IPS DF 6.9 (cell line): ENCODE measurements around the gene SRSF10.

Source experiments
- DNase-seq: peaks from one replicate; pipeline ENCODE4 v3.0.0-alpha.2; 2013; ENCODE audit warnings: low read depth, low spot score
- H3K27ac ChIP-seq: one replicate; pipeline ENCODE4 v1.5.1; 2013; ENCODE audit warnings: low read length, control low read depth
- H3K27me3 ChIP-seq: 2 replicates; pipeline ENCODE4 v1.6.1; 2013; ENCODE audit warnings: mild to moderate bottlenecking, low read length; ENCODE audit not compliant: control insufficient read depth, insufficient read depth
- H3K36me3 ChIP-seq: 2 replicates; pipeline ENCODE4 v1.6.1; 2013; ENCODE audit warnings: low read length; ENCODE audit not compliant: control insufficient read depth, insufficient read depth
- H3K4me1 ChIP-seq: 2 replicates; pipeline ENCODE4 v1.6.1; 2013; ENCODE audit warnings: low read length; ENCODE audit not compliant: control insufficient read depth, insufficient read depth
- H3K4me3 ChIP-seq: 2 replicates; pipeline ENCODE4 v1.5.1; 2013; ENCODE audit warnings: mild to moderate bottlenecking, low read length
- H3K9me3 ChIP-seq: 2 replicates; pipeline ENCODE4 v1.6.1; 2013; ENCODE audit warnings: low read length, inconsistent platforms; ENCODE audit not compliant: control insufficient read depth, insufficient read depth
- WGBS: extraction: QIAGEN DNeasy Blood & Tissue Kit; methylation state at CpG from one replicate; pipeline ENCODE4 v1.1.7; 2013; ENCODE audit warnings: mixed read lengths, missing lambda C conversion rate; ENCODE audit not compliant: insufficient read length, insufficient coverage; 5-methylcytosine and 5-hydroxymethylcytosine counted together

The SRSF10 gene

DNA sequence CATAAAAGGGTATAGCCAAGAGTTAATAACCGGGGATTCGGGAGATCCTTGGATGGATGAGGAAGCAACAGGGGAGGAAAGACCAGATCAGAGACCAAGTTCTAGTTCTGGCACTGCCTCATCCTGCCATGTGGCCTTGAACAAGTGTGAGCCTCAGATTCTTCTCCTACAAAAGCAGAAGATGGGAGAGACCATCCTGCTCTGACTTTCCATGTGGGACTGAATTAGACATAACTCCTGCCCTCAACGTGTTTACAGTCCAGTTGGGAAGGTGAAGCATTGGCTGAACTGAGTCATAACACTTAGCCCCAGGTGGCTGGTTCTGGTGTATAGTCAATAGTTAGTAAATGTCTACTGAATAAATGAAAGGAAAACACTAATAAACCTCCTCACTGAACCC, 54.8 kb downstream of the SRSF10 start:
- Histone ChIP-seq H3K9me3 (no peaks in the 10 kb centered on the region), H3K27me3 (no peaks in the 10 kb centered on the region), H3K36me3 (no peaks in the 10 kb centered on the region), H3K4me3 (no peak overlapping the region), H3K4me1 (no peaks in the 10 kb centered on the region), H3K27ac (no peak overlapping the region)
- no peak for DNase-seq
- no CpG with 5 or more reads among the region's 3 CpGs for WGBS

DNA sequence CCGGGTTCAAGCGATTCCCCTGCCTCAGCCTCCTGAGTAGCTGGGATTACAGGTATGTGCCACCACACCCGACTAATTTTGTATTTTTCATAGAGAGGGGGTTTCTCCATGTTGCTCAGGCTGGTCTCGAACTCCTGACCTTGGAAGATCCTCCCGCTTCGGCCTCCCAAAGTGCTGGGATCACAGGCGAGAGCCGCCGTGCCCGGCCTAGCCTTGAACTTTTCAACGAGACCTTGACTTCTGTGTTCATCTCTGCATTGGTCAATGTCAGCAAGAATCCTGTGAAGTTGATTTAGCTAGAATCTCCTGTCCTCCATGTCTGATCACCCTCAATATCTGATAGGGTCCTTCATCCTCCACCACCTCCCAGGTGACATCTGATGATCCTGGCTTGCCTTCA, 55.5 kb downstream of the SRSF10 start:
- no peaks in the 10 kb centered on the region for H3K9me3 ChIP-seq
- no peak for DNase-seq
- no peaks in the 10 kb centered on the region for H3K4me1 ChIP-seq
- H3K27me3 ChIP-seq: no peaks in the 10 kb centered on the region
- whole genome bisulfite sequencing: no CpG with 5 or more reads among the region's 11 CpGs
- no peaks in the 10 kb centered on the region for H3K36me3 ChIP-seq
- no peak overlapping the region for H3K27ac ChIP-seq
- no peak overlapping the region; the same call in 1 of the 2 replicates for H3K4me3 ChIP-seq

DNA sequence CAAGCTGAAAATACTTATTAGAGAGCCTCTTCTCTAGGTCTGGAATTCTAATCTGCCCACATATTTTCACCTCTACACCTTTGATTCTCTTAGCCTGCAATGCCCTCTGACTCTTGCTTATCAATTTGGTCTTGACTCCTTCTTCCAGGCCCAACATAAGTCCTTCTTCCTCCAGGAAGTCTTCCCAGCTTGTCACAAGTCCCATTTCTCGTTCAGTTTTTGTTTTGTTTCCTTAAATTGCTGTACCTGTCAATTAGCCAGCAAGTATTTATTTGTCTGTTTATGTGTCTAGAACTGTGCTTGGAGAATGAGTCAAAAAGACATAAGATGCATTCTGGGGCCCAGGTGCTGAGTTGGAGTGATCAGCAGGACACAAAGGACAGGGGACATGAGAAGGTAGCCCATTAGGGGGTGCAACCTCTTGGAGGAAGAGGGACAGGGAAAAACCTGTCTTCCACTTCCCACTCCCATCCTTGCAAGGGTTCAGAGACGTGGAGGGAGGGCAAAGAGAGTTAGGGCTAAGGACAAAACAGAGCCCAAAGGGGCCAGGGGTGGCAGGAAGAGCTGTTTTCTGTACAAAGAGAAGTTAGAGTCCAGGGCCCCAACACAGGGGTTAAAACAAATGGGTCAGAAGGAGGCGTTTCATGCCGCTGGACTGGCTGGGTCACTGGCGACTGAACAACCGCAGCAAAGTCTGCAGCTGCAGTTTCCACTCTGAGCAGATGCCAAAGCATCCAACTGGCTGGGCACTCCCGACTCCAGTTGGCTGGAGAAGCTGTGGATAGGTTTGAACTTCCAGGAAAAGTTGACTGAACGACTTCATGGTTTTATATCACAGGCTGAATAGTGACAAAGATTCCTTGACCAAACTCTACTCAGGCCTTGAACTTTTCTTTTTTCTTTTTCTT, 56.3 kb downstream of the SRSF10 start:
- no peaks in the 10 kb centered on the region for H3K36me3 ChIP-seq
- WGBS: no CpG with 5 or more reads among the region's 8 CpGs
- no peaks in the 10 kb centered on the region for H3K9me3 ChIP-seq
- DNase-seq: no peak
- no peaks in the 10 kb centered on the region for H3K4me1 ChIP-seq
- no peak overlapping the region for H3K27ac ChIP-seq
- no peak overlapping the region for H3K4me3 ChIP-seq
- H3K27me3 ChIP-seq: no peaks in the 10 kb centered on the region

DNA sequence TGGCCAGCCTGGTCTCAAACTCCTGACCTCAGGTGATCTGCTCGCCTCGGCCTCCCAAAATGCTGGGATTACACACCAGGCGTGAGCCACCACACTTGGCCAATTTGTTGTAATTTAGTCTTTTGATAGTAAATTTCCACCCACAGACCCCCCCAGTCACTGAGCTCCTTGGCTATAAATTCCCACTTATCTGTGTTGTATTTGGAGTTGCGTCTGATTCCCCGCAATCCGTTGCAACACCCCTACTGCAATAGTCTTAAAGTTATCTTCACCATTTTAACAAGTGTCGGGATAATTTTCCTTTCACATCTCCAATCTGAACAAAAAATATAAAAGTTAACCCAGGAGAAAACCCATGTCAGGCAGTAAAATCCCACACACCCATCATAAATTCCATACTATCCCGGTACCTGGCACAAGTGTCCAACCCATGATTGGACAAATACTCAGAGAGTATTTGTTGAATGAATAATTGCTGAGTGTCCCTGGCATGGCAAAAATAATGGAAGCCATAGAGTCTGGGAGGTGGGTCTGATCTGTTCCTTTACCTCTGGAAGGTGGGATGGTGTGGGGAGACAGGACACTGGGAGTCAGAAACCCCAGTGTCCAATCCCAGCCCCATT, 57.7 kb downstream of the SRSF10 start:
- no CpG with 5 or more reads among the region's 8 CpGs for WGBS
- no peaks in the 10 kb centered on the region for H3K27me3 ChIP-seq
- no peak overlapping the region for H3K27ac ChIP-seq
- no peaks in the 10 kb centered on the region for H3K4me1 ChIP-seq
- H3K36me3 ChIP-seq: no peaks in the 10 kb centered on the region
- H3K4me3 ChIP-seq: no peak overlapping the region
- H3K9me3 ChIP-seq: no peaks in the 10 kb centered on the region
- DNase-seq: no peak

DNA sequence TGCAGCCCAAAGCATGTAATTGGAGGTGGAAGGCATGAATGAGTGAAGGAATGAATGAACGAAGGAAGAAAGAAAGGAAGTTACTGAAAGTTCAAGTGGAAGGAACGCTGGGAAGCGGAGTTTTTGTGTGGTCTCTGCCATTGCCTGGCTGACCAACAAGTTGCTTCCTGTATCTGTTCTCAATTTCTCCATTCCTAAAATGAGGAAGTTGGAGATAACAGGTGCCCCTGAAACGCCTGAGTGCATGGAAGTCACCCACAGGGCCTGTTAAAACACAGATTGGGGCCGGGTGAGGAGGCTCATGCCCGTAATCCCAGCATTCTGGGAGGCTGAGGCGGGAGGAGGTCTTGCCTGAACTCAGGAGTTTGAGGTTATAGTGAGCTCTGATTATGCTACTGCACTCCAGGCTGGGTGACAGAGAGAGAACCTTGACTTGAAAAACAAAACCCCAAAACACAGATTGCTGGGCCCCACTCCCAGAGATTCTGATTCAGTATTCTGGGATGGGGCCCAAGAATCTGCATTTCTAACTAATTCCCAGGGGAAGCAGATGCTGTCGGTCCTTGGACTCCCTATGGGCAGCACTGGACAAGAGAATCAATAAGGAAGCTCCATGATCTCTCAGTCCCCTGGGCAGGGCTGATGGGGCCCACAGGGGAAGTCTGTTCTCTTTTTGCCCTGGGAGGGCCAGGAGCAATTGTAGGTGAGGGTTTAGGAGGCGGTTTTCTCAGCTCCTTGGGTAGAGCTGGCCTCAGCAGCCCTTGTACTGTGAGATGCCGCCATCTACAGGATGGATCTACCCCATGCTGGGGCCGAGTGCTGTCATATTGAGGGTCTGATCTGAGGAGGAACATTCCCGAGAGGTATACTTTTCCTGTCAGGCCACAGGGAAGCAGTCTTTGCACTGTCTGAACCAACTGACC, 63.7 kb downstream of the SRSF10 start:
- no peaks in the 10 kb centered on the region for H3K36me3 ChIP-seq

DNA sequence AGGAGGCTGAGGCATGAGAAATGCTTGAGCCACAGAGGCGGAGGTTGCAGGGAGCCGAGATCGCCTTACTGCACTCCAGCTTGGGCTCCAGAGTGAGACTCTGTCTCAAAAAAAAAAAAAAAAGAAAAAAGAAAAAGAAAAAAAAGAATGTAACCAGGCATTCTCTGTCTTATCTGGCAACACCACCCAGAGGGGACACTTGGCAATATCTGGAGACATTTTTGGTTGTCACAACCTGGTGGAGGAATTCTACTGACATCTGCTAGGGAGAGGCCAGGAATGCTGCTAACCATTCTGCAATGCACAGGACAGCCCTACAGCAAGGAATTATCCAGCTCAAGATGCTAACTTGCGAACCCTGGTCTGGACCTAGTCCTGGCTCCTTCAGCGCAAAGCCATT, 64.7 kb downstream of the SRSF10 start:
- Histone ChIP-seq H3K27me3 (no peaks in the 10 kb centered on the region), H3K4me1 (no peaks in the 10 kb centered on the region; the same call in 1 of the 2 replicates), H3K36me3 (no peaks in the 10 kb centered on the region), H3K4me3 (no peak overlapping the region), H3K27ac (no peak overlapping the region), H3K9me3 (no peaks in the 10 kb centered on the region)
- WGBS: no CpG with 5 or more reads among the region's 5 CpGs
- DNase-seq: no peak

More for the DNA sequence above, 63.7 kb downstream of the SRSF10 start:
- Histone ChIP-seq H3K27ac (no peak overlapping the region), H3K9me3 (no peaks in the 10 kb centered on the region), H3K27me3 (no peaks in the 10 kb centered on the region), H3K4me1 (no peaks in the 10 kb centered on the region; the same call in 1 of the 2 replicates), H3K4me3 (no peak overlapping the region)
- WGBS: 100% methylated on average over 2 of the region's 12 CpGs
- peak; percentile 74 for DNase-seq

DNA sequence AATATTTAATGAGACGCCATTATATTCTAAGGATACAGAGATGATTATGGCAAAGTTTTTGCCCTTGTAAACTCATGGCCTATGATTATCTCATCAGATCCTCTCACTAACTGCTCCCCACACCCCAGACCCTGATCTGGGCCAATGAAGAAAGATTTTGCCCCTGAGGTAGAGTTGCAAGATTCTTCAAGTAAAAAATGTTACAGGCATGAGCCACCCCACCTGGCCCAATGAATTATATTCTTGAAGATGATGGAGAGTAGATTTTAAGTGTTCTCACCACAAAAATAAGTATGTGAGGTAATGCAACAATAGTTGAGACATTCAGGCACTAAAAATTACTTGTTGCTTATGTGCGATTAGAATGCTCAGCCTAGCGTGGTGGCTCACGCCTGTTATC, 65.2 kb downstream of the SRSF10 start:
- Histone ChIP-seq H3K36me3 (no peaks in the 10 kb centered on the region), H3K4me3 (no peak overlapping the region), H3K9me3 (no peaks in the 10 kb centered on the region), H3K27me3 (no peaks in the 10 kb centered on the region), H3K4me1 (no peaks in the 10 kb centered on the region; the same call in 1 of the 2 replicates), H3K27ac (no peak overlapping the region)
- no peak for DNase-seq
- no CpG with 5 or more reads among the region's 4 CpGs for WGBS
